Measurements from ENCODE around the gene SLA2.

Gene SLA2

GRCh38 chr20:36632487-36633284, 13.3 kb downstream of the SLA2 start:
- no peak overlapping the region for H3K4me3 ChIP-seq (ENCODE audit: insufficient read depth, low read depth, low read length, poor library complexity, severe bottlenecking)
- H3K36me3 ChIP-seq (ENCODE audit: control insufficient read depth, insufficient read depth, low read length) = peaks cover 57% of the 10 kb centered on the region
- no peak for DNase-seq
- H3K27ac ChIP-seq (ENCODE audit: insufficient read depth, low read length, poor library complexity, severe bottlenecking) = no peak overlapping the region
- H3K4me1 ChIP-seq (ENCODE audit: control insufficient read depth, insufficient read depth, low read length, poor library complexity, severe bottlenecking) = peaks cover 22% of the 10 kb centered on the region
- H3K9me3 ChIP-seq (ENCODE audit: control insufficient read depth, low read length) = no peaks in the 10 kb centered on the region
- no peaks in the 10 kb centered on the region for H3K27me3 ChIP-seq (replicated peaks; ENCODE audit: control insufficient read depth, insufficient read depth, low read length, poor library complexity, severe bottlenecking)

DNA sequence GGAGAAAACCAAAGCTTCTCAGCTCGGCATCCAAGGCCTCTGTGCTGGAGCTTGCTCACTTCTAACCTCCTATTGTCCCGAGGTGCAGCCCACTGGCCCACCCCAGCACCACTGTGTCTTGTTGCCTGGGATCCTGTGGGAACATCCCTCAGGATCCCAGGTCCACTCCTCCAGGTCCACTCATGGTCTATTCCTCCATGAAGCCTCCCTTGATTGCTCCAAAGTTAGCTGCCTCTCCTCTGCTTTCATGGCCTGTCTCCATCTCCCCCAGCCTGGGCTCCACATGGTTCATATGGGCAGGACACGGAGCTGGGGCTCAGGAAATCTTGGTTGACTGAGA, 13.9 kb downstream of the SLA2 start:
- peaks cover 22% of the 10 kb centered on the region for H3K4me1 ChIP-seq (ENCODE audit: control insufficient read depth, insufficient read depth, low read length, poor library complexity, severe bottlenecking)
- no peak overlapping the region for H3K4me3 ChIP-seq (ENCODE audit: insufficient read depth, low read depth, low read length, poor library complexity, severe bottlenecking)
- peaks cover 62% of the 10 kb centered on the region for H3K36me3 ChIP-seq (ENCODE audit: control insufficient read depth, insufficient read depth, low read length)
- H3K27ac ChIP-seq (ENCODE audit: insufficient read depth, low read length, poor library complexity, severe bottlenecking) = no peak overlapping the region
- no peaks in the 10 kb centered on the region for H3K27me3 ChIP-seq (replicated peaks; ENCODE audit: control insufficient read depth, insufficient read depth, low read length, poor library complexity, severe bottlenecking)
- no peak for DNase-seq
- no peaks in the 10 kb centered on the region for H3K9me3 ChIP-seq (ENCODE audit: control insufficient read depth, low read length)

DNA sequence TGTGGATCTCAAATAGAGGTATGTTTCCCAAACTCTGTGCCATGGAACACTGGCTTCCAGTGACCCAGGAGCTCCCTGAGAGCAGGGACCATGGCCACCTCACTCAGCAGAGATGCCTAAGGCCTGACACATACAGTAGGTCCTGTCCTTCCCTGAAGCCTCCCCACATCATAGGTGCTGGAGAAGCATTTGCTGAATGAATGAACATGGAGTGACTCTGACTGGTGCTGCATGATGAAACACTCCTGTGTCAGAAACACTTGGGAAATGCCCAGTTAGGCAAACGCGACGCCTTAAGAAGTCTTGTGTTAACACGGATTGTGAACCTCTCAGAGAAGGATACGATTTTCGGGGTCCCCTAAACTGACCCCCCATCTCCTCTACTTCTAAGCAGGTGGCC, 14.3 kb downstream of the SLA2 start:
- H3K9me3 ChIP-seq (ENCODE audit: control insufficient read depth, low read length) = no peaks in the 10 kb centered on the region
- peaks cover 61% of the 10 kb centered on the region for H3K36me3 ChIP-seq (ENCODE audit: control insufficient read depth, insufficient read depth, low read length)
- H3K4me1 ChIP-seq (ENCODE audit: control insufficient read depth, insufficient read depth, low read length, poor library complexity, severe bottlenecking) = peaks cover 22% of the 10 kb centered on the region
- DNase-seq = no peak
- H3K27ac ChIP-seq (ENCODE audit: insufficient read depth, low read length, poor library complexity, severe bottlenecking) = no peak overlapping the region
- H3K27me3 ChIP-seq (replicated peaks; ENCODE audit: control insufficient read depth, insufficient read depth, low read length, poor library complexity, severe bottlenecking) = no peaks in the 10 kb centered on the region
- H3K4me3 ChIP-seq (ENCODE audit: insufficient read depth, low read depth, low read length, poor library complexity, severe bottlenecking) = no peak overlapping the region

- H3K9me3 ChIP-seq (ENCODE audit: control insufficient read depth, low read length) = no peaks in the 10 kb centered on the region
- peaks cover 53% of the 10 kb centered on the region for H3K36me3 ChIP-seq (ENCODE audit: control insufficient read depth, insufficient read depth, low read length)
- H3K4me3 ChIP-seq (ENCODE audit: insufficient read depth, low read depth, low read length, poor library complexity, severe bottlenecking) = peak overlapping the region; percentile 10
- peaks cover 18% of the 10 kb centered on the region for H3K4me1 ChIP-seq (ENCODE audit: control insufficient read depth, insufficient read depth, low read length, poor library complexity, severe bottlenecking)
- peak; percentile 8 to 16 (median 15) for DNase-seq
- peak overlapping the region; percentile 47 for H3K27ac ChIP-seq (ENCODE audit: insufficient read depth, low read length, poor library complexity, severe bottlenecking)
- no peaks in the 10 kb centered on the region for H3K27me3 ChIP-seq (replicated peaks; ENCODE audit: control insufficient read depth, insufficient read depth, low read length, poor library complexity, severe bottlenecking)
Observed at GRCh38 chr20:36629719-36630681, 16.0 kb downstream of the SLA2 start.

DNA sequence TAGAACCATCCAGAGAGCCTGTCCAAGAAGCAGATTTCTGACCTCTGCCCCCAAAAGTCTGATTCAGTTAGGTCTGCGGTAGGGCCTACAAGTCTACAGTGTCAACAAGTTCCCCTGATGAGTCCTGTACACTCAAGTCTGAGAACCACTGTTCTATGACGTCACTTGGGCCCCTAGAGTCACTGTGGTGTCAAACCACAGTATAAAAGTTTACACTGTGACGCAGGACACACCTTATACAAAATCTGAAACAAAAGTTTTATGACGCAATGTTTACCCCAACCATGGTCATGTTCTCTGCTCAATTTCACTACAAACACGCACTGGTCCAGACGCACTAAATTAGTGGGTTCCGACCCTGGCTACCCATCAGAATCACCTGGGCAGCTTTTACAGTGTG, 17.9 kb downstream of the SLA2 start:
- Histone ChIP-seq H3K4me1 (ENCODE audit: control insufficient read depth, insufficient read depth, low read length, poor library complexity, severe bottlenecking) (peaks cover 18% of the 10 kb centered on the region), H3K36me3 (ENCODE audit: control insufficient read depth, insufficient read depth, low read length) (peaks cover 54% of the 10 kb centered on the region), H3K9me3 (ENCODE audit: control insufficient read depth, low read length) (no peaks in the 10 kb centered on the region), H3K27me3 (replicated peaks; ENCODE audit: control insufficient read depth, insufficient read depth, low read length, poor library complexity, severe bottlenecking) (no peaks in the 10 kb centered on the region), H3K4me3 (ENCODE audit: insufficient read depth, low read depth, low read length, poor library complexity, severe bottlenecking) (no peak overlapping the region), H3K27ac (ENCODE audit: insufficient read depth, low read length, poor library complexity, severe bottlenecking) (no peak overlapping the region)
- DNase-seq = no peak

DNA sequence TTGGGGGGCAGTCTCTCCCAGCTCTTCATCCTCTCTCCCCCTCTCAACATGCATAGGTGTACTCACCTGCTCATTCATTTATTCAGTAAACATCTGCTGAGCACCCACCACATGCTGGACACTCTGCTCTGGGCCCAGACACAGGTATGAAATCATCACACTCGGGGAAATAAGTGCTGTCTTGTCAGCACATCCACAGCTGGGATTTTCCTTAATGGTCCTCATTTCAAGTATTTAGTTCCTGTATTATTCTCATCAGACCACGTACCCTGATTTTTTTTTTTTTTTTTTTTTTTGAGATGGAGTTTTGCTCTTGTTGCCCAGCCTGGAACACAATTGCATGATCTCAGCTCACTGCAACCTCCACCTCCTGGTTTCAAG, 21.1 kb downstream of the SLA2 start:
- Histone ChIP-seq H3K27me3 (replicated peaks; ENCODE audit: control insufficient read depth, insufficient read depth, low read length, poor library complexity, severe bottlenecking) (no peaks in the 10 kb centered on the region), H3K4me3 (ENCODE audit: insufficient read depth, low read depth, low read length, poor library complexity, severe bottlenecking) (no peak overlapping the region), H3K9me3 (ENCODE audit: control insufficient read depth, low read length) (no peaks in the 10 kb centered on the region), H3K36me3 (ENCODE audit: control insufficient read depth, insufficient read depth, low read length) (peaks cover 39% of the 10 kb centered on the region), H3K4me1 (ENCODE audit: control insufficient read depth, insufficient read depth, low read length, poor library complexity, severe bottlenecking) (peaks cover 6% of the 10 kb centered on the region), H3K27ac (ENCODE audit: insufficient read depth, low read length, poor library complexity, severe bottlenecking) (no peak overlapping the region)
- no peak for DNase-seq

- H3K27ac ChIP-seq (ENCODE audit: insufficient read depth, low read length, poor library complexity, severe bottlenecking) = no peak overlapping the region
- peaks cover 39% of the 10 kb centered on the region for H3K36me3 ChIP-seq (ENCODE audit: control insufficient read depth, insufficient read depth, low read length)
- no peak for DNase-seq
- no peaks in the 10 kb centered on the region for H3K4me1 ChIP-seq (ENCODE audit: control insufficient read depth, insufficient read depth, low read length, poor library complexity, severe bottlenecking)
- no peaks in the 10 kb centered on the region for H3K9me3 ChIP-seq (ENCODE audit: control insufficient read depth, low read length)
- H3K4me3 ChIP-seq (ENCODE audit: insufficient read depth, low read depth, low read length, poor library complexity, severe bottlenecking) = no peak overlapping the region
- no peaks in the 10 kb centered on the region for H3K27me3 ChIP-seq (replicated peaks; ENCODE audit: control insufficient read depth, insufficient read depth, low read length, poor library complexity, severe bottlenecking)
Observed at GRCh38 chr20:36624068-36624943, 21.7 kb downstream of the SLA2 start.

- no peak overlapping the region for H3K4me3 ChIP-seq (ENCODE audit: insufficient read depth, low read depth, low read length, poor library complexity, severe bottlenecking)
- H3K4me1 ChIP-seq (ENCODE audit: control insufficient read depth, insufficient read depth, low read length, poor library complexity, severe bottlenecking) = no peaks in the 10 kb centered on the region
- H3K27me3 ChIP-seq (replicated peaks; ENCODE audit: control insufficient read depth, insufficient read depth, low read length, poor library complexity, severe bottlenecking) = no peaks in the 10 kb centered on the region
- H3K9me3 ChIP-seq (ENCODE audit: control insufficient read depth, low read length) = no peaks in the 10 kb centered on the region
- peaks cover 39% of the 10 kb centered on the region for H3K36me3 ChIP-seq (ENCODE audit: control insufficient read depth, insufficient read depth, low read length)
- no peak for DNase-seq
- no peak overlapping the region for H3K27ac ChIP-seq (ENCODE audit: insufficient read depth, low read length, poor library complexity, severe bottlenecking)
Observed at GRCh38 chr20:36623444-36623843, 22.6 kb downstream of the SLA2 start.

DNA sequence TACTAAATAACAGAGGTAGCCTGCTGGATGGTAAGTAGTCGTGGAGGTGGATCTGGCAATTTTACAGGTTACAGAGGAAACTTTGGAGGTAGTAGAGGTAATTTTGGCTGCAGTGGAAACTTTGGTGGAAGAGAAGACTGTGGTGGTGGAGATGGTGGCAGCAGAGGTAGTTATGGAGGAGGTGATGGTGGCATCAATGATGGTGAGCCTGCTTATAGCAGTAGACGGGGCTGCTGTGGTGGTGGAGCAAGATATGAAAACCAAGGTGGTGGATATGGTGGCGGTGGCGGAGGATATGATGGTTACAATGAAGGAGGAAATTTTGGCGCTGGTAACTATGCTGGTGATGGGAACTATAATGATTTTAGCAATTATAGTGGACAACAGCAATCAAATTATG, 25.1 kb downstream of the SLA2 start:
- DNase-seq = no peak
- Histone ChIP-seq H3K4me3 (ENCODE audit: insufficient read depth, low read depth, low read length, poor library complexity, severe bottlenecking) (no peak overlapping the region), H3K27me3 (replicated peaks; ENCODE audit: control insufficient read depth, insufficient read depth, low read length, poor library complexity, severe bottlenecking) (no peaks in the 10 kb centered on the region), H3K27ac (ENCODE audit: insufficient read depth, low read length, poor library complexity, severe bottlenecking) (no peak overlapping the region), H3K9me3 (ENCODE audit: control insufficient read depth, low read length) (no peaks in the 10 kb centered on the region), H3K4me1 (ENCODE audit: control insufficient read depth, insufficient read depth, low read length, poor library complexity, severe bottlenecking) (no peaks in the 10 kb centered on the region), H3K36me3 (ENCODE audit: control insufficient read depth, insufficient read depth, low read length) (peaks cover 23% of the 10 kb centered on the region)

Data from effector memory CD4-positive, alpha-beta T cell (primary cell).